ELR (cell line): ENCODE results near the gene TOP1.
A peak's percentile ranks its signal among the peaks of the same experiment; 100 is the strongest.

Source experiments
- DNase-seq: peaks from one replicate; pipeline ENCODE4 v3.0.0-alpha.2; 2015; ENCODE audit warnings: low read depth

The TOP1 gene

DNA sequence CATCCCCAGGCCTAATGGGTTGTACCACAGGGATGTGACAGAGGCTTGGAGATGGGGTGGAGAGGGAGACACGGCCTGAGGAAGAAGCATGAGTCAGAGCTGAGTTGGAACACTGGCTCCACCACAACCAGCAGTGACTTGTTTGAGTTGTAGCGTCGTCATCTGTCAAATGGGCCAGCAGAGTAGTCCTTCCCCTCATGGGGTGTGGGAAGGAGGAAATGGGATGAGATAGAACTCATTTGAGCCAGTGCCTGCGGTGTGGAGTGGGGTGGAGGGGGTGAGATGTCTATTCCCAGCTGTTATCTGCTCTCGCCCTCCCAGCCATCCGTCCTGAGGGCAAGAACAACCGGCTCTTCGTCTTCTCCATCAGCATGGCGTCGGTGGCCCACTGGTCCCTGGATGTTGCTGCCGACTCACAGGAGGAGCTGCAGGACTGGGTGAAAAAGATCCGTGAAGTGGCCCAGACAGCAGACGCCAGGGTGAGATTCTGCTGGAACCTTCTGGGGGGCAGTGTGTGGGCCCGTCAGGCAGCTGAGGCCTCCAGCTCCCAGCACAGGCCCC is 141.2 kb downstream of the TOP1 start:
- DNase-seq: peak; percentile 88

DNA sequence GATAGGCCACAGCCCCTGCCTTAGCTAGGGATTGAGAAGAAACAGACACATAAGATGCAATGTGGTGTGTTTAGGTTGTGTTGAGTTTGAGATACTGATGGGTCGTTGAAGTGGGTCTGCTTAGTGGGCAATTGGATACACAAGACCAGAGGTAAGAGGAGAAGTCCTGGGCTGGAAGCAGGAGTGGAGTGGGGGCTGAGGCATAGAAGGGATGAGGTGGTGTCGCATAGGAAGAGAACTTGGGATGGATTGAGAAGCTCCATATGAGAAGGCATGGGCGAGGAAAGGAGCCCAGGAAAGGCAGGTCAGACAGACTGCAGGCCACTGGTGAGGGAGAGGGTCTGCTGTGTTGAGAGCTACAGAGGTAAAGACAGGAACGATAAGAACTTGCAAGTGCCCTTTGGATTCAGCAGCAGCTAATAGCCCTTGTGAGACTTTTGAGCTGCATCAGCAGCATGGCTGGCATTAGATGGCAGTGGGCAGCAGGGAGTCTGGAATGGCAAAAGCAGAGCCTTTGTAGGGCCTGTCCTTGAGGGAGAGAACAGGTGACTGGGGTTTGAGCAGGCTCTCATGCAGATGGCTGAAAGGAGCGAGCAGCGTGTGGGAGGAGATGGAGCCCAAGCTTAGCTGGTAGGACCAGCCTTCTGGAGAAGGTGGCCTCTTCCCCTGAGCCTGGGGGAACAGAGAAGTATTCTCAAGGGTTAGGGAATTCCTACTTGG is 141.9 kb downstream of the TOP1 start:
- DNase-seq: no peak

DNA sequence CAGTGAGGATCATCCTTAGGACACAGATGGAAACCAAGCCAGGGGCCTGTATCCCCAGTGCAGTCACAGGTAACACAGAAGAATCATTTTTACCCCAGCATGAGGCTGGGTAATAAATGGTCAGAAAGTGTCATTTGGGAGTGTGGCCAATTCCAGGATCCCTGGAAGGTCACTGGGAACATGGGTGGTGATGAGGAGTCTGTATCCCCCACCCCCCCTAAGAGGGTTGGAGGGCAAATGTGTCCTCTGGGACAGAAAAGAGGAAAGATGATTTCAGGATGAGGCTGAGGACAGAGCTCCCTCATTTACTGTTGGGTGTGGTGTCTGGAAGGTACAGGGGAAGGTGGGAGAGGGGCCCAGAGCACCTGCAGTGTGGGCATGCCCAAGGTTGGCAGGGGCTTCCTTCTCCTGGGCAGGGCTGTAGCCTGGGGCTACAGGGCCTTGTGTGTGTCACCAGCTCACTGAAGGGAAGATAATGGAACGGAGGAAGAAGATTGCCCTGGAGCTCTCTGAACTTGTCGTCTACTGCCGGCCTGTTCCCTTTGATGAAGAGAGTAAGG is 143.2 kb downstream of the TOP1 start:
- DNase-seq: no peak

DNA sequence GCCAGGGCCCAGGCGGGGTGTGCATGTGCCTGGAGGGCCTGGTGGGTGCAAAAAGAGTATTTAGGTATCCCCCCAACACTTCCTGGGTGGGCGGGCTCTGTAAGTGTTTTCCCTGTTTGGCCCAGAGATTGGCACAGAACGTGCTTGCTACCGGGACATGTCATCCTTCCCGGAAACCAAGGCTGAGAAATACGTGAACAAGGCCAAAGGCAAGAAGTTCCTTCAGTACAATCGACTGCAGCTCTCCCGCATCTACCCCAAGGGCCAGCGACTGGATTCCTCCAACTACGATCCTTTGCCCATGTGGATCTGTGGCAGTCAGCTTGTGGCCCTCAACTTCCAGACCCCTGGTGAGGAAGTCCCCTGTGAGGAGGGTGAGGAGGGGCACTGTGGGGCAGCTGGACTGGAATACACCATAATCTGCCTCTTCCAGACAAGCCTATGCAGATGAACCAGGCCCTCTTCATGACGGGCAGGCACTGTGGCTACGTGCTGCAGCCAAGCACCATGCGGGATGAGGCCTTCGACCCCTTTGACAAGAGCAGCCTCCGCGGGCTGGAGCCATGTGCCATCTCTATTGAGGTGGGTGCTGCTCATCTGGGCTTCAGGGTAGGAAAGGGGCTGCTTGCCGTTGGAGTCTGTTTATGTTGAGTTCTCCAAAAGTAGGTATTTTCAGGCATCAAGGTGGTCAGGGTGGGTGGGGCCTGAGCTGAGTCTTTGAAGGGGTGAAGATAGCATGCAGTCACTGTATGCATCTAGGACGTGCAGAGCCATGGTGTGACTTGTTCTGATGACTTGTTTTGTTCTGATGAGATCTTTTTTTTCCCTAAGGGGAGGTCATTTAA is 143.9 kb downstream of the TOP1 start:
- DNase-seq: no peak

DNA sequence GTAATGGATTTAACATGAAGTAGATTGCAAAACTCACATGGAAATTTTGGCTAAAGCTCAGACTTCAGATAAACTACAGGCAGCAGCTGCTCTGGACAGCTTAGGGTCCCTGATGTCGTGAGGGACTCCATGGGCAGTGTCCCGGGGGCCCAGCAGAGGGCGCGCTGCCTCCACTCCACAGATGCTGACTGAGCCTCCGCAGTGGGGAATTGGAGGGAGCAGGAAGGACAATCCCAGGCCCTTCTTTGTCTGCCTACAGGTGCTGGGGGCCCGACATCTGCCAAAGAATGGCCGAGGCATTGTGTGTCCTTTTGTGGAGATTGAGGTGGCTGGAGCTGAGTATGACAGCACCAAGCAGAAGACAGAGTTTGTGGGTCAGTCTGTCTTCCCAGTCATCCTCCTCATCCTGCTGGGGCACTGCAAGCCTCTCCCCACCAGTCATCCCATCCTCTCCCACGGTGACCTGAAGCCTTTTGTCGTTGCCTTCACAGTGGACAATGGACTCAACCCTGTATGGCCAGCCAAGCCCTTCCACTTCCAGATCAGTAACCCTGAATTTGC is 144.6 kb downstream of the TOP1 start:
- DNase-seq: peak; percentile 80

DNA sequence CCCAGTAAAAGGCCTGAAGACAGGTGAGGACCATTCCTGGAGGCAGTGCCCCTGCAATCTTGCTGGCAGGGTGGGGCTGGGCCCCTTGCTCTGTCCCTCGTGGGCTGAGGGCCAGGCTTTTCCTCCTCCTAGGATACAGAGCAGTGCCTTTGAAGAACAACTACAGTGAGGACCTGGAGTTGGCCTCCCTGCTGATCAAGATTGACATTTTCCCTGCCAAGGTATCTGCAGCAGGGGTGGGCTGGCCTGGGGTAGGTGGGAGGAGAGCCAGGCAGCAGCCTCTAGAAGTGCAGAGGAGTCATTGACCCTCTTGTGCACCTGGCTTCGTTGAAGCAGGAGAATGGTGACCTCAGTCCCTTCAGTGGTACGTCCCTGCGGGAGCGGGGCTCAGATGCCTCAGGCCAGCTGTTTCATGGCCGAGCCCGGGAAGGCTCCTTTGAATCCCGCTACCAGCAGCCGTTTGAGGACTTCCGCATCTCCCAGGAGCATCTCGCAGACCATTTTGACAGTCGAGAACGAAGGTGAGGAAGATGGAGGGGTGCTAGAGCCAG is 145.2 kb downstream of the TOP1 start:
- DNase-seq: no peak
